ENCODE measurements around the gene CDK12.

- TF ChIP-seq NFE2L2 (conservative IDR thresholded peaks at IDR 0.05; ENCODE audit: low read length) (no peak), CTCF (IDR thresholded peaks at IDR 0.05) (no peak), CBX8 (IDR thresholded peaks at IDR 0.05) (no peak), RAD21 (conservative IDR thresholded peaks at IDR 0.05 in 1 of 2, IDR thresholded peaks at IDR 0.05 in 1 of 2) (no peak), KDM5A (IDR thresholded peaks at IDR 0.05) (no peak), EP300 (IDR thresholded peaks at IDR 0.05) (no peak), FOSL2 (IDR thresholded peaks at IDR 0.05) (no peak), FOSL2 (CRISPR knock-in tag; IDR thresholded peaks at IDR 0.05) (no peak), TP53 (CRISPR knock-in tag; IDR thresholded peaks at IDR 0.05) (no peak), POLR2A (IDR thresholded peaks at IDR 0.05; ENCODE audit: low read length) (no peak)
Measured at GRCh38 chr17:39551879-39552278, 90.6 kb downstream of the CDK12 start.
